Right lung (tissue), 5 donors: ENCODE results near the gene SOX5. TPM values are rescaled to one million over a fixed set of nuclear protein-coding genes. Genes with fewer than 3 reads are reported as not detected.
"Not testable (repeated sequence)": the region's sequence is repeated elsewhere in the genome, so short reads cannot be mapped to it uniquely, and the experiment has no call there.

ENCODE experiments used
- DNase-seq, 2 donors: peaks; one replicate each; pipeline ENCODE4 v3.0.0-alpha.2; 2013
- polyA plus RNA-seq, 5 donors: library from polyadenylated mRNA; unstranded; fragments of 120-200 nt; gene quantifications; one replicate each; pipeline versions ENCODE4 v1.2.1 to v1.2.3, GENCODE V29; 2013; ENCODE audit warnings: inconsistent platforms in 1 of 5, low replicate concordance in 1 of 5; ENCODE audit not compliant: insufficient read length in 5 of 5, insufficient read depth in 1 of 5

SOX5 gene
- polyA plus RNA-seq, 5 donors, result 18.6 to 42.1 (median 35.8) TPM

DNA sequence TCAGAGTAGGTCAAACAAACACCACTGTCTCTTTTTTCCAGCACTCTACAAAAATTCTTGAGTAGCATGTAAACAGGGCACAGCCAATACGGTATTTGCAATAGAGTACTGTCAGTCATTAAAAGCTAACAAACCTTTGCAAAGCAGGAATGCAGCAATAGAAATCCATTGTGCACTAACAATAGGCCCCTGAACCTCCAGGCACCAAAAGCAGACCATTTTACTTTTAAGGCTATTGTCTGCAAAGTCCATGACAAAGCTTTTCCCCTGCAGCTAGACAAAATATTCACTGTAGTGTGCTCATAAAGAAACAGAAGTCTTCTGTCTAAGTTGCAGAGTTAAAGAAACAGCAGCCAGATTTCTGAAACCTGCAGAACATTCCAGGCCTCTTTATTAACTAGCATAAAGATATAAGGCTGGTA is 191.9 kb downstream of the SOX5 start:
- DNase-seq, result peak; percentile 8 to 14

- no peak for DNase-seq
Observed at GRCh38 chr12:23756416-23756815, 193.1 kb downstream of the SOX5 start.

DNA sequence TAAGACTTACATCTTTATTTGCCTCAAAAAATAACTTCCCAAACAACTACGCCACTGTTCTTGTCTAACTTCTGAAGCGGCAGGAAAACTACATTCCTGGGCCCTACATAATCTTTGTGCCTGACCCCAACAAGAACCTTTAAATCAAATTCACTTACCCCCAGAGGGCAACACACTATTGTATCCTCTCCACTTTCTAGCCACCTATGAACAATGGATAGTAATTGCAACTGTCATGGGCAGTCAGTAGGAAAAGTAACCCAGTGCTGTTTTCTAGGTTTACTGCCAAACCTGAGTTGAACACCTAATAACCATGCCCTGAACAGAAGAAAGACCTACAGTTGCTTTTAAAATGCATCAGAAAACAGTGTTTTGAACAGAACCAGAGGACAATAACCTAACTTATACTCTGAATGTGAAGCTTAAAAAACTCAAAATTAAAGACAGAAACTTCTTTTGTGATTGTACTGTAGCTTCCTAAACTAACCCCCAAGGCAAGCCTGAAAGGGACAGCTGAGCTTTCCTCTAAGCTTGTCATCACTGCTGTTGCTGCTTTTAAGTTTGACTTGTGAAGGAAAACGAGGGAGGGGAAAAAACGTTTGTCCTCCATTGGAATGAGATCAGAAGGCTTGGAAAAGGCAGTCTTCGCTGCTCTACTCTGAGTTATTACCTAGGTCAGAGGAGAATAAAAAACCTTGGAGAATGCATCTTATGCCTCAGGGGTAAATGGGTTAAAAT is 195.7 kb downstream of the SOX5 start:
- no peak for DNase-seq

DNA sequence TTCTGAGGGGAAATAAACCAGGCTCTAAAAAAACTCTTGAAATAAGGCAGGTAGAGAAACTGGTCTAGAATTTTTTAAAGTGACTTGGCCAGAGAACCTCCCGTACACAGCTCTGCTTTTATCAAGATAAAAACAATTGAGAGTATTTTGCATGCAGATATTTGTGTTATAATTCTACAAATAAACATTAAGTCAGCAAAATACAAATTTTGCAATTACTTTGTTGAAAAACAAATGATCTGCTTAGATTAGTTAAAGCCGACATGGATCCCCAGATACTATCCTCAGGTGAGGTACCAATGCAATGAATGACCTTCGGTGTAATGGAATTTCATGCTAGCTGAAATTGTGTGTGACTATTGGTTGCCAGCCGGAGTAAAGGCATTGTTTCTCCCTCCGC is 197.2 kb downstream of the SOX5 start:
- no peak for DNase-seq

GRCh38 chr12:23751641-23752040 is 197.8 kb downstream of the SOX5 start:
- no peak for DNase-seq

DNA sequence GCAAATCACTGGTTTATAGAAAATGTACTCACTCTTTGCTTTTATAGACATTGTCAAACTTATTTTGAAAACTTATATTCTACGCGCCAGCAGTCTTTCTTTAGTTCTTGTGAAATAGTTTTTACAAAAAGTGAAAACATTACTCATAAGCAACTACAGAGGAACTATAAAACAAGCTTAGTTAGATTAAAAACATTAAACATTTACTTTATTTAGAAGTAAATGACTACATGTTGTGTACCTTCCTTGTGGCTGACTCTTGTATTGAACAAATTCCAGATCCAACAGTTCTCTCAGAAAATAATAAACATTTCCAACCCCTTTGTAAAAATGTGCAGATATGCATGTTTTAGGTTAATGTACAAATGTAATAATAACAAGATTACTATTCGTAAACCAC is 198.5 kb downstream of the SOX5 start:
- DNase-seq, result no peak

- no peak for DNase-seq
Observed at GRCh38 chr12:23744696-23745095, 204.8 kb downstream of the SOX5 start.

DNA sequence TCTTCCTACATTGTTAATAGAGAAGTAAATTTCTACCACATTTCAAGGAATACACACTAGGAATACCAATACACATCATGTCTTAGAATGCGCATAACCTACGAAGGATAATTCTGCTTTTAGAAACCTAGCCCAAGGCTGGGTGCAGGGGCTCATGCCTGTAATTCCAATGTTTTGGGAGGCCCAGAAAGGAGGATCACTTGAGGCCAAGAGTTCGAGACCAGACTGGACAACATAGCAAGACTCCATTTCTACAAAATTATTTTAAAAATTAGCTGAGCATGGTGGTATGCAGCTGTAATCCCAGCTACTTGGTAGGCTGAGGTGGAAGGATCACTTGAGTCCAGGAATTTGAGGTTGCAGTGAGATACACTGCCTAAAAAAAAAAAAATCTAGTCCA is 206.9 kb downstream of the SOX5 start:
- DNase-seq, result no peak

DNA sequence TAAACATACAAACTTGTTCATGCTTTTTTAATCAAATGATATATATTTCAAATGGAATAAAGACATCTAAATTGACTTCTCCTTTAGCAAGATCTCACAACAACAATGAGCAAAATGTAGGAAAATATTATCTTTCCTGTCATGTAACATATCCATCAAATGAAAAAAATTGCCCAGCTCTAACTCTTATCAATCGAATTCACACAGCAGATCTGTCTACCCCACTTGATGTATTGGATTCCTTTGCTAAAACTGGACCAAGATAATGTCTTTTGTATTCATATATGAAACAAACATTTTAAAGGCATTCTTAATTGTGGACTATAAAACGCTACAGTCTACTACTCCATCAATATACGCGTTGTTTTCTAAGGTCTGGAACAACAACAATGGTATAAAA is 218.0 kb downstream of the SOX5 start:
- no peak for DNase-seq

DNA sequence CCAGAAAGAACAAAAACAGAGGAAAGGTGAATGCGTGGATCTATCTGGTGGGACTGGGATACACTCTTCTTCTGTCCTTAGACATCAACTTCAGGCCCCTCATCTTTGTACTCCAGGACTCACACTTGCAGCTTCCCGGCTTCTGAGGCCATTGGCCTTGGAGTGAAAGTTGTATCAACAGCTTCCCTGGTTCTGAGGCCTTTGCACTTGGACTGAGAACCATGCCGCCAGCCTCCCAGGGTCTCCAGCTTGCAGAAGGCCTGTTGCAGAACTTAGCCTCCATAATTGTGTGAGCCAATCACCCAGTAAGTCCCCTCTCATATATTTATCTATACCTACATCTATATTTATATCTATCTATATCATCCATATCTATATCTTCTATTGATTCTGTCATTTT is 218.4 kb downstream of the SOX5 start:
- no peak for DNase-seq

DNA sequence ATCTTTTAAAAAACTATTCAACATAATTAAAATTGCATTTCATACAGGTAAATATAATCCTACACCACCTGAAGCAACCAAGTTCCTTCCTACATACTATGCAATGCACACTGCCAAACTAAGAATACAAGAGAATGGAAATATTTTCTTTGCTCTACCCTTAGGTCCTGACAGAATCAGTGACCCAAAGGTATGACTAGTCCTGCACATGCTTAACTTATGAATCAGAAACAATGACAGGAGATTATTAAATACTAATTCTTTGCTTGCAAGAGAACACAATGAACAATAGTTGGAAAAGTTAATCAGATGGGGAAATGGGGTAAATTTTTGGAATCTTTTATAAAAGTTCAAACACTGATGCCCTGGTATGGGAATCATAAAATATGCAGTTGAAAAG is 220.1 kb downstream of the SOX5 start:
- DNase-seq, result no peak

DNA sequence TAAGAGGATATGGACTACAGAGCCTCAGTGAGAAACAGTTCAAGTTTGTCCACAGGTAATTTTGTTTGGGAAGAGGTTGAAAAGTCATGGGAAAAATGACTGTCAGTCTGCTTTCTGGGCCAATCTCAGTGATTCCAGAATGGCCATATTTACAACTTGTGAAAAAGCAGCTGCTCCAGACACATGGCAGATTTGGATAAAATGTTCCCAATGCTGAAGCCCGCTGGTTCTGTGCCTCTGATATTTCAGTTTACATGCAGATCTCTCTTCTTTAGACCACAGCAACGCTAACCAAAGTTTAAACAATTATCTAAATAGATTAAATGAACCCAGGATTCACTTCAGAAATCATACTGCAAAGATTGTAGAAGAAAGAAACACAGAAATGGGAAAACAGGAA is 222.8 kb downstream of the SOX5 start:
- no peak for DNase-seq

DNA sequence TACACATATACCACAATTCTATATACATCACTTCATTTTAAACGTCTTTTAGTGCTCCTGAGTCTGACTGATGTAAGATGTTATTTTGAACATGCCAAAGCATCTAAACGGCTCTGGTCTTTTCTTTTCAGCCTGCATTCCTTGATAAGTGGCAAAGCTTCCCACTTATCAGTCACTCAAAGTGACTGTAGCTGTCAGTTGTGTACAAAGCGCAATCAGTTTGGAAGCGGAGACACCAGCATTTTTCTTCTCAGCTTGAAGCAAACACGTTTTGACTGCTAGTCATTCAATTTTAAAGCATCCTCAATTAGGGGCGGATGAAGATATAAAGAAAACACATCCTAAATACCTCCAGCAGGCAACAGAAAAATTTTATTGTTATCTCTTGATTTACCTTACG is 226.8 kb downstream of the SOX5 start:
- no peak for DNase-seq

DNA sequence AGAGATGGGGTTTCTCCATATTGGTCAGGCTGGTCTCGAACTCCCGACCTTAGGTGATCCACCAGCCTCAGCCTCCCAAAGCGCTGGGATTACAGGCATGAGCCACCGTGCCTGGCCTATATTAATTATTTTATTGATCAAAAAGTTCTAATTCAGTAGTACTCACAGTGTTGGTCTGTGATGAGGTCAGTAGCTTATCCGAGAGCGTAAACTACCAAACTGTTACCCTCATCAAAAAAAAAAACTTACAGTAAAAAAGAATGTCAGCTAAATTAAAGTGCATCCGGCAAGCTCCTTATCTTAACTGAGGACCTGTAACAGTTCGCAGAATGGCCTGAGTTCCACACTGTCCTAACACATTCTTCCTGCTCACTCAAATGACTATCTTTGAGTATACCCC is 228.2 kb downstream of the SOX5 start:
- DNase-seq, result no peak

GRCh38 chr12:23719493-23719892 is 230.0 kb downstream of the SOX5 start:
- DNase-seq, result no peak

GRCh38 chr12:23710361-23710760 is 239.1 kb downstream of the SOX5 start:
- DNase-seq, result not testable (repeated sequence)

DNA sequence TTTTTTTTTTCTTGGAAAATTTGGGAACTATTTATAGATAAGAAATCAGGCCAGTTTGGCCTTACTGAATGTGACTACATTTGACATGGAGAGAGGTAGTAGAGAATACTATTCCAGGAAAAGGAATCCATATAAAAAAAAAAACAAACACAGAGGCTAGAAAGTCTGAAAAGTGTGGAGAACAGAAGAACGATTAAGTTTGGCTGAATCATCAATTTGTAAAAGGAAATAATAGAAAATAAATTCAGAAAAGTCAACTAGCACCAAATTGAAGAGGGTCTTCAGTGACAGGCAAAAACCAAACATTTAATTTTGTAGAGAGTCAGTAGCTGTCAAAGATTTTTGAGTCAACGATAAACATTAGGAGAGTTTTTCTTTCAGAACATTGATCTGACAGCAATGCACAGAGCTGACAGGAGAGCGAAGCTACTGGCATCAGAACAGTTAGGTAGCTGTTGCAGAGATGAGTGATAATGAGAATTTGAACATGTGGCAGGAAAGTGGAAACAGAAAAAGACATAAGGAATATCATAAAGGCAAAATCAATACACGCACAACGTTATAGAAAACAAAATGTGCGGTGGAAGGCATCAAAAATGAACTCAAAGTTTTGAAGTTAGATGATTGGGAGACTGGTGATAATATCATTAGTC is 241.2 kb downstream of the SOX5 start:
- DNase-seq, result no peak

DNA sequence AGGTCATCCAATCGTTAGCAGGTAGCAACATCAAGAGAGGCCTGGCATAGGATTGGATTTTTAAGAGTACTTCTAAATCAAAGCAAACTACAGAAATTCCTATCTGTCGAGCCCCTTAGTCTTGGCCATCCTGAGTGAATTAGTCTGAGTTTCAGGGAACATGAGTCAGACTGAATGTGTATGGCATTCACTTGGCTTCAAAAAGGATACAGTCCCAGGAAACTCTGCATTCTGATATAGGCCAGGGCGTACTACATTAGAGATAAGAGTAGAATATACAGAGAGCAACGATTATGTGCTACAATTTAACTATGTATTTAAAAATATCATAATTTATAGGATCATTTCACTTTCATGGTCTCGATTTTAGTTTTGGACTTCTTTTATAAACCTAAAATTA is 242.2 kb downstream of the SOX5 start:
- DNase-seq, result no peak

GRCh38 chr12:23704992-23705943 is 244.2 kb downstream of the SOX5 start:
- DNase-seq, result no peak

DNA sequence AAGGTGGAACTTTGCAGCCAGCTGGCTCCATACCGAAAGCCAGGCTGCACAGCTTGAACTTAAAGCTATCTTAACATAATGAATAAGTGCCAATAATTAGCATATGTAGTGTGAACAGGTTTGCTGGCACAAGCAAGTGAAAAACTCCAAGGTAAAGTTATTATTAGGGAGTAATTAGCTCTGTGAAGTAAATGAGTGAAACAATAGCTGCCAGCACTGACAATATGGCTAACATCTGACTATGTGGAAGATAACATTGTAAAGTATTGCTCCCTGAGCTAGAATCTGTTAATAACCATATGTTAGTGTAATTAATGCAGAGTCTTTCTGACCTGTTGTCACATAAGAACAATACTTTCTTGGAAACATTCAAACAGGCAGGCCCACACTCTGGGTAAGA is 246.4 kb downstream of the SOX5 start:
- DNase-seq, result no peak

DNA sequence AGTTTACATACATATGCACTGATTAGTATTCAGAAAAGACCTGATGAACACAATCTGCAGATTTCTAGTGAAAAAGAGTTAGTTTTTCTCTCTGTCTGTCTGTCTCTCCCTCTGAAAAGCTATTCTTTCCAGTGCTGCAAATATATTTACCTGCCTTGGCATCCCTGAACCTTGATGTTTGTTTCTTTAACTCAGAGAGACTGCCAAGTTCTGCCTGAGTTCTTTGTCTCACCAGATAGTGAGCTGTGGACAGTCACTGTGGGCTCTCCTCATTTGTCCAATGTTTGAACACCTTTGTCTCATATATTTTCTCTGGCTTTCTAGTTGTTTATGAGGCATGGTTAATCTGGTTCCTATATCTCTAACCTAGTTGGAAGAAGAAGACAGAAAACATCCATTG is 250.4 kb downstream of the SOX5 start:
- no peak for DNase-seq

- DNase-seq, result no peak
Observed at GRCh38 chr12:23694920-23695319, 254.6 kb downstream of the SOX5 start.

GRCh38 chr12:23694307-23694706 is 255.2 kb downstream of the SOX5 start:
- DNase-seq, result no peak
